Immature natural killer cell (primary cell): ENCODE measurements around the gene ZBED4. TPM values are rescaled to one million over a fixed set of nuclear protein-coding genes. Genes with fewer than 3 reads are reported as not detected.
"Not testable (repeated sequence)": the region's sequence is repeated elsewhere in the genome, so short reads cannot be mapped to it uniquely, and the experiment has no call there.

Experiments
- DNase-seq, 3 donors: peaks; one replicate each; pipeline ENCODE4 v3.0.0; 2022; ENCODE audit warnings: mixed read lengths in 1 of 3
- H3K27ac Mint-ChIP-seq, 6 donors: one replicate each; pipeline ENCODE4 v1.8.0; 2020; ENCODE audit warnings: mixed read lengths in 6 of 6, mild to moderate bottlenecking in 5 of 6, inconsistent platforms in 4 of 6, moderate library complexity in 3 of 6
- H3K27me3 Mint-ChIP-seq, 3 donors: one replicate each; pipeline ENCODE4 v1.8.0; 2020 to 2021; ENCODE audit warnings: low read depth in 3 of 3, mild to moderate bottlenecking in 3 of 3, mixed read lengths in 3 of 3, moderate library complexity in 3 of 3, inconsistent platforms in 1 of 3
- H3K36me3 Mint-ChIP-seq, 3 donors: one replicate each; pipeline ENCODE4 v1.8.0; 2020; ENCODE audit warnings: mixed read lengths in 3 of 3, inconsistent platforms in 2 of 3, mild to moderate bottlenecking in 2 of 3
- H3K4me1 Mint-ChIP-seq, 2 donors: one replicate each; pipeline ENCODE4 v1.8.0; 2020; ENCODE audit warnings: inconsistent platforms in 2 of 2, mild to moderate bottlenecking in 2 of 2, mixed read lengths in 2 of 2, moderate library complexity in 1 of 2
- H3K4me3 Mint-ChIP-seq, 5 donors: one replicate each; pipeline ENCODE4 v1.8.0; 2020; ENCODE audit warnings: mild to moderate bottlenecking in 5 of 5, mixed read lengths in 5 of 5, inconsistent platforms in 3 of 5, moderate library complexity in 3 of 5
- H3K9me3 Mint-ChIP-seq, 6 donors: one replicate each; pipeline ENCODE4 v1.8.0; 2020; ENCODE audit warnings: mild to moderate bottlenecking in 6 of 6, mixed read lengths in 6 of 6, inconsistent platforms in 4 of 6, moderate library complexity in 3 of 6
- polyA plus RNA-seq, 3 donors: library from polyadenylated mRNA; unstranded; fragments of 300-500 nt; fragmentation: Illumina TruSeq; gene quantifications; one replicate each; pipeline ENCODE4 v1.2.3, GENCODE V29; 2021

Gene ZBED4
- polyA plus RNA-seq, 3 donors from 2014 or later, result 4.1 to 9.7 (median 4.6) TPM

- H3K4me1 Mint-ChIP-seq, result peaks cover 9 to 10% of the 10 kb centered on the region in 2 donors
These were observed 20.2 kb upstream of the ZBED4 start for GRCh38 chr22:49833340-49834007.

GRCh38 chr22:49838771-49839717, 14.6 kb upstream of the ZBED4 start:
- peaks cover 0 to 14% (median 2%) of the 10 kb centered on the region in 3 donors for H3K27me3 Mint-ChIP-seq
- peak; percentile 85 to 89 (median 87) for DNase-seq
- H3K4me3 Mint-ChIP-seq, result peak overlapping the region; percentile 26 to 82 (median 73)
- H3K27ac Mint-ChIP-seq, result peak overlapping the region; percentile 83 to 95 (median 92)
- H3K9me3 Mint-ChIP-seq, result no peaks in the 10 kb centered on the region
- peaks cover 21 to 22% of the 10 kb centered on the region in 2 donors for H3K4me1 Mint-ChIP-seq
- no peaks in the 10 kb centered on the region for H3K36me3 Mint-ChIP-seq

More at GRCh38 chr22:49833340-49834007, 20.2 kb upstream of the ZBED4 start:
- Mint-ChIP-seq H3K9me3 (no peaks in the 10 kb centered on the region), H3K27me3 (peaks cover 2 to 9% (median 5%) of the 10 kb centered on the region in 3 donors), H3K27ac (peak overlapping the region in 1 of 6 donors; percentile 11), H3K4me3 (no peak overlapping the region), H3K36me3 (peaks cover 0 to 4% (median 0%) of the 10 kb centered on the region in 3 donors)
- no peak for DNase-seq

GRCh38 chr22:49845241-49845640, 8.4 kb upstream of the ZBED4 start:
- peaks cover 0 to 12% of the 10 kb centered on the region in 2 donors for H3K4me1 Mint-ChIP-seq
- H3K27me3 Mint-ChIP-seq, result peaks cover 7 to 15% (median 14%) of the 10 kb centered on the region in 3 donors
- H3K4me3 Mint-ChIP-seq, result no peak overlapping the region

GRCh38 chr22:49845666-49846459, 7.8 kb upstream of the ZBED4 start:
- Mint-ChIP-seq H3K27me3 (peaks cover 12 to 16% (median 15%) of the 10 kb centered on the region in 3 donors), H3K9me3 (no peaks in the 10 kb centered on the region), H3K4me1 (peaks cover 4 to 14% of the 10 kb centered on the region in 2 donors), H3K4me3 (no peak overlapping the region), H3K27ac (no peak overlapping the region), H3K36me3 (no peaks in the 10 kb centered on the region)
- no peak for DNase-seq

More at GRCh38 chr22:49845241-49845640, 8.4 kb upstream of the ZBED4 start:
- no peak for DNase-seq
- Mint-ChIP-seq H3K27ac (no peak overlapping the region), H3K36me3 (no peaks in the 10 kb centered on the region), H3K9me3 (no peaks in the 10 kb centered on the region)

GRCh38 chr22:49847751-49848689, 5.6 kb upstream of the ZBED4 start:
- Mint-ChIP-seq H3K4me1 (peaks cover 21% of the 10 kb centered on the region in 2 donors), H3K4me3 (peak overlapping the region; percentile 15 to 57 (median 48)), H3K27me3 (peaks cover 16 to 27% (median 17%) of the 10 kb centered on the region in 3 donors), H3K27ac (peak overlapping the region in 1 of 6 donors; percentile 50), H3K36me3 (peaks cover 0 to 3% (median 0%) of the 10 kb centered on the region in 3 donors), H3K9me3 (no peaks in the 10 kb centered on the region)
- DNase-seq, result no peak

GRCh38 chr22:49848690-49849160, 4.9 kb upstream of the ZBED4 start:
- Mint-ChIP-seq H3K36me3 (peaks cover 0 to 3% (median 0%) of the 10 kb centered on the region in 3 donors), H3K27ac (no peak overlapping the region), H3K4me1 (peaks cover 21% of the 10 kb centered on the region in 2 donors), H3K27me3 (peaks cover 16 to 24% (median 17%) of the 10 kb centered on the region in 3 donors), H3K4me3 (peak overlapping the region in 1 of 5 donors; percentile 18), H3K9me3 (no peaks in the 10 kb centered on the region)
- no peak for DNase-seq

- peaks cover 0 to 3% (median 0%) of the 10 kb centered on the region in 3 donors for H3K36me3 Mint-ChIP-seq
- DNase-seq, result no peak
- H3K4me3 Mint-ChIP-seq, result peak overlapping the region in 4 of 5 donors; percentile 33 to 58 (median 57)
- no peak overlapping the region for H3K27ac Mint-ChIP-seq
- peaks cover 21 to 22% of the 10 kb centered on the region in 2 donors for H3K4me1 Mint-ChIP-seq
- no peaks in the 10 kb centered on the region for H3K9me3 Mint-ChIP-seq
- peaks cover 18 to 25% (median 18%) of the 10 kb centered on the region in 3 donors for H3K27me3 Mint-ChIP-seq
These were observed 4.3 kb upstream of the ZBED4 start for GRCh38 chr22:49849161-49850020.

GRCh38 chr22:49850021-49850911, 3.4 kb upstream of the ZBED4 start:
- peak overlapping the region in 1 of 6 donors; percentile 25 for H3K27ac Mint-ChIP-seq
- DNase-seq, result no peak
- no peaks in the 10 kb centered on the region for H3K9me3 Mint-ChIP-seq
- peak overlapping the region in 4 of 5 donors; percentile 33 to 58 (median 57) for H3K4me3 Mint-ChIP-seq
- H3K4me1 Mint-ChIP-seq, result peaks cover 30 to 31% of the 10 kb centered on the region in 2 donors
- peaks cover 18 to 29% (median 19%) of the 10 kb centered on the region in 3 donors for H3K27me3 Mint-ChIP-seq
- peaks cover 0 to 3% (median 0%) of the 10 kb centered on the region in 3 donors for H3K36me3 Mint-ChIP-seq

- Mint-ChIP-seq H3K9me3 (no peaks in the 10 kb centered on the region), H3K27me3 (peaks cover 18 to 35% (median 19%) of the 10 kb centered on the region in 3 donors), H3K4me1 (peaks cover 39 to 40% of the 10 kb centered on the region in 2 donors), H3K36me3 (peaks cover 0 to 3% (median 0%) of the 10 kb centered on the region in 3 donors), H3K27ac (peak overlapping the region in 3 of 6 donors; percentile 40 to 83 (median 61)), H3K4me3 (peak overlapping the region; percentile 53 to 78 (median 74))
- DNase-seq, result no peak
These were observed 2.5 kb upstream of the ZBED4 start for GRCh38 chr22:49850959-49851802.

- not testable (repeated sequence) for H3K36me3 Mint-ChIP-seq, H3K9me3 Mint-ChIP-seq, DNase-seq
- Mint-ChIP-seq H3K4me1 (peaks cover 42 to 44% of the 10 kb centered on the region in 2 donors), H3K27ac (peak overlapping the region; percentile 40 to 86 (median 52)), H3K27me3 (peaks cover 13 to 31% (median 14%) of the 10 kb centered on the region in 3 donors), H3K4me3 (peak overlapping the region; percentile 68 to 82 (median 72))
These were observed 1.1 kb upstream of the ZBED4 start for GRCh38 chr22:49852568-49852897.
